ENCODE data around the gene PLD4.

Gene PLD4

GRCh38 chr14:104932676-104933631 is 8.3 kb downstream of the PLD4 start:
- DNase-seq (ENCODE audit: low read depth), result peak; percentile 14
- H3K4me3 ChIP-seq (ENCODE audit: low read depth, low read length), result peak overlapping the region; percentile 48
- TF ChIP-seq CTCF (IDR thresholded peaks at IDR 0.05; ENCODE audit: control insufficient read depth, extremely low read depth, insufficient read depth), result peak; percentile 98

- no peak for DNase-seq (ENCODE audit: low read depth)
- no peak for TF ChIP-seq CTCF (IDR thresholded peaks at IDR 0.05; ENCODE audit: control insufficient read depth, extremely low read depth, insufficient read depth)
- no peak overlapping the region for H3K4me3 ChIP-seq (ENCODE audit: low read depth, low read length)
Observed at GRCh38 chr14:104933746-104934733, 9.4 kb downstream of the PLD4 start.

DNA sequence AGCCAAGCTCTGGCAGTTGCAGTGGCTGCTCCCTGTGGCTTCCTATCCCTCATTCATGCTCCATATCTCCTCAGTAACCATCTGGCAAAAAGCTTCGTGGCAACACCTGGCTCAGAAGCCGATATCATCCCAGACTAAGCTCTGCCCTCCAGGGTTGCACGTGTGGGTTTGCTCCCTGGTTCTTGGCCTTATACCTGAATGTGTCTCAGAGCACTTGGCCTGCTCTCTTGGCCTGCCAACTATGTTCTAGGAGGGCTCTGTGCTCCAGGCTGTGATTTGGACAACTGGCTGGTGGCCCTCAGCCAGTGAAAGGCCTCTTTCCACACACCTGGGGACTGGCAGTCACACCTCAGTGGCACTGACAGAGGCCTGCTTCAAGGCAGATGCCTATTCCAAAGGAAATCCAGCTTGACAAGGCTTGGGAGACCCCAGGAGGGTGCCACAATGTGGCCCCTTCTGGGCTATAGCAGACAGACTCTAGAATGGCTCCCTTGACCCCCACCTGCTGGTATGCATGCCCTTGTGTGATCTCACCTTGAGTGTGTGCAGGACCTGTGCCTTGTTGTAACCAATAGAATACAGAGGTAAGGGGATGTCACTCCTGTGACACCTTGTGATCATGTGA is 10.5 kb downstream of the PLD4 start:
- DNase-seq (ENCODE audit: low read depth), result no peak
- no peak for TF ChIP-seq CTCF (IDR thresholded peaks at IDR 0.05; ENCODE audit: control insufficient read depth, extremely low read depth, insufficient read depth)
- no peak overlapping the region for H3K4me3 ChIP-seq (ENCODE audit: low read depth, low read length)

GRCh38 chr14:104935955-104936354 is 11.3 kb downstream of the PLD4 start:
- no peak for DNase-seq (ENCODE audit: low read depth)
- TF ChIP-seq CTCF (IDR thresholded peaks at IDR 0.05; ENCODE audit: control insufficient read depth, extremely low read depth, insufficient read depth), result no peak
- H3K4me3 ChIP-seq (ENCODE audit: low read depth, low read length), result no peak overlapping the region

DNA sequence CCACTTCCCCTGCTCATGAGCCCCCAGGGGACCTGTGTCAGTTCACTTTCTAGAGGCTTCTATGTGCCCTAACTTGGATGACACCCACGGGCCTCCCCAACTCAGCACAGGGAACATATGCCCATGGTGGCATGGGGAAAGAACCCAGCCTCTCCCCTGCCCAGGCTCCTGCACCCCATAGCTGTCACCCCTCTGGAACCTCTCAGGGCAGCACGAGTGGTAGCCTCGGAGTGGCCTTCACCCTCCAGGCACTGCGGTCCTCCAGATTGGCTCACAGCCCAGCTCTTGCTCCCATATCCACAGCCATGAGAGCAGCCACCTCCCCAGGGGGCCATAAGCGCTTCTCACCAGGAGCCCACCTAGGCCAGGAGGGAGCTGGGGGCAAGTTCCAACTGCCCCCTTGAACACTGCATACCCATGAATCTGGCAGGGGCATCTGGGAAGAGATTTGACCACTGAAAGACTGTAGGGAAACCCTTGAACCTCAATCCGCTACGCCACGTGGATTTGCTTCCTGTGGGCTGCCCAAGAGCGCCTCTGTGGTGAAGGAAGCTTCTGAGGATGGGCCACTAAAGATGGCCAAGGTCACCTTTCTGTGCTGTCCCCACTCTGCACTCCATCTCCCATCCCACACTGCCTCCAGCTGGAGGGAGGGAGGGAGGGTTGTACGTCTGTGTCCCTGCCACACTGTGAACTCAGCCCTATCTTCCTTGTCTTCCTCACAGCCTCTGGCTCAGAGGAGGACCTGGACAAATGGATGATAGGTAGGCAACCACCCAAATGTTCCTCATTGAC is 11.9 kb downstream of the PLD4 start:
- DNase-seq (ENCODE audit: low read depth), result no peak
- no peak overlapping the region for H3K4me3 ChIP-seq (ENCODE audit: low read depth, low read length)
- TF ChIP-seq CTCF (IDR thresholded peaks at IDR 0.05; ENCODE audit: control insufficient read depth, extremely low read depth, insufficient read depth), result no peak

DNA sequence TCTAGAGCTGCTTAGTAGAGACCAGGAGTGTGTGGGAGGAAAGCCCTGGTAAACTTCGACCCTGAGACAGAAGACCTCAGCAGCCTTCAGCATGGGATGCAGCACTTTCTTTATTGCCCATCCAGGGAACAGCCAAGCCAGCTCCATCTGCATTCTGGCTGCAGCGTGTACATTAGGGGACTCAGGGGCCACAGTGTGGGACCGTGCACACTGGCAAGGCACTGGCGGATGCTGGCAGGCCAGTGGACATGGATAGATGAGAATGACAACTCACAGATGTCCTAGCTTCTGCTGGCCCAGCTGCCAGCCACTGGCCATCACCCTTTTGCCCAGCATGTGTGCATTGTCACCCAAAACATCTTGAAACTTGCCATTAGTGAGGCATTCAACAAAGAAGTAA is 12.5 kb downstream of the PLD4 start:
- no peak for TF ChIP-seq CTCF (IDR thresholded peaks at IDR 0.05; ENCODE audit: control insufficient read depth, extremely low read depth, insufficient read depth)
- H3K4me3 ChIP-seq (ENCODE audit: low read depth, low read length), result no peak overlapping the region
- DNase-seq (ENCODE audit: low read depth), result no peak
